Measurements from ENCODE around the gene TRIP10. TPM values are rescaled to one million over a fixed set of nuclear protein-coding genes. Genes with fewer than 3 reads are reported as not detected.

Gene TRIP10
- total RNA-seq, 3 donors from 2014 or later, result 56.9 to 98.1 (median 87.5) TPM

- Histone ChIP-seq H3K27ac (no peak overlapping the region), H3K4me3 (no peak overlapping the region), H3K9me3 (no peaks in the 10 kb centered on the region), H3K36me3 (no peaks in the 10 kb centered on the region), H3K27me3 (no peaks in the 10 kb centered on the region), H3K4me1 (no peaks in the 10 kb centered on the region)
- intact Hi-C loops (cut with DNase I; ENCODE audit: low total_unique reads), result no loop called here
- DNase-seq (ENCODE audit: low spot score in 2 of 2), result no peak
- no peak for TF ChIP-seq CTCF (IDR thresholded peaks at IDR 0.05)
- TF ChIP-seq POLR2A (IDR thresholded peaks at IDR 0.05), result no peak
- no peak for TF ChIP-seq POLR2AphosphoS5 (IDR thresholded peaks at IDR 0.05)
These were observed 22.9 kb upstream of the TRIP10 start for GRCh38 chr19:6716610-6716970.

- H3K27ac ChIP-seq, result peak overlapping the region in 1 of 2 donors; percentile 7
- H3K4me3 ChIP-seq, result no peak overlapping the region
- intact Hi-C loops (cut with DNase I; ENCODE audit: low total_unique reads), result no loop called here
- H3K36me3 ChIP-seq, result no peaks in the 10 kb centered on the region
- H3K9me3 ChIP-seq, result no peaks in the 10 kb centered on the region
- H3K4me1 ChIP-seq, result no peaks in the 10 kb centered on the region
- TF ChIP-seq POLR2A (IDR thresholded peaks at IDR 0.05), result no peak
- TF ChIP-seq CTCF (IDR thresholded peaks at IDR 0.05), result no peak
- no peak for TF ChIP-seq POLR2AphosphoS5 (IDR thresholded peaks at IDR 0.05)
- DNase-seq (ENCODE audit: low spot score in 2 of 2), result no peak
- H3K27me3 ChIP-seq, result no peaks in the 10 kb centered on the region
These were observed 22.4 kb upstream of the TRIP10 start for GRCh38 chr19:6717036-6717435.

GRCh38 chr19:6717441-6717971 lies 22.0 kb upstream of the TRIP10 start:
- Histone ChIP-seq H3K4me3 (no peak overlapping the region), H3K4me1 (no peaks in the 10 kb centered on the region), H3K27ac (peak overlapping the region in 1 of 2 donors; percentile 7), H3K9me3 (no peaks in the 10 kb centered on the region), H3K36me3 (no peaks in the 10 kb centered on the region), H3K27me3 (no peaks in the 10 kb centered on the region)
- intact Hi-C loops (cut with DNase I; ENCODE audit: low total_unique reads), result no loop called here
- TF ChIP-seq POLR2AphosphoS5 (IDR thresholded peaks at IDR 0.05) (no peak), POLR2A (IDR thresholded peaks at IDR 0.05) (no peak), CTCF (IDR thresholded peaks at IDR 0.05) (no peak)
- DNase-seq (ENCODE audit: low spot score in 2 of 2), result no peak

- DNase-seq (ENCODE audit: low spot score in 2 of 2), result no peak
- no peaks in the 10 kb centered on the region for H3K36me3 ChIP-seq
- intact Hi-C loops (cut with DNase I; ENCODE audit: low total_unique reads), result no loop called here
These were observed 21.3 kb upstream of the TRIP10 start for GRCh38 chr19:6718111-6718740.

More at GRCh38 chr19:6718111-6718740, 21.3 kb upstream of the TRIP10 start:
- Histone ChIP-seq H3K4me3 (peak overlapping the region in 1 of 3 donors; percentile 51), H3K27me3 (no peaks in the 10 kb centered on the region), H3K4me1 (no peaks in the 10 kb centered on the region), H3K27ac (peak overlapping the region in 1 of 2 donors; percentile 32), H3K9me3 (no peaks in the 10 kb centered on the region)
- TF ChIP-seq POLR2A (IDR thresholded peaks at IDR 0.05), result no peak
- TF ChIP-seq POLR2AphosphoS5 (IDR thresholded peaks at IDR 0.05), result no peak
- no peak for TF ChIP-seq CTCF (IDR thresholded peaks at IDR 0.05)
